OCI-LY7 (cell line): ENCODE data around the gene SPAG16.

ENCODE experiments used
- CTCF ChIP-seq: fragments of 200-600 bp; sonication (generic); conservative IDR thresholded peaks from 2 replicates; pipeline ENCODE4 v1.5.1; 2014; ENCODE audit warnings: mild to moderate bottlenecking, antibody characterized with exemption, low read length, moderate library complexity, mixed read lengths
- EZH2phosphoT487 ChIP-seq: fragments of 200-600 bp; sonication (generic); IDR thresholded peaks from 2 replicates; pipeline ENCODE4 v1.6.1; 2018; ENCODE audit warnings: low read depth, borderline replicate concordance, mild to moderate bottlenecking, mixed run types, antibody characterized with exemption, low read length, moderate library complexity, mixed read lengths

GRCh38 chr2:214079032-214079431, 794.8 kb downstream of the SPAG16 start:
- TF ChIP-seq CTCF (no peak), EZH2phosphoT487 (no peak)
